ENCODE measurements around the gene TTC21B. TPM values are rescaled to one million over a fixed set of nuclear protein-coding genes. Genes with fewer than 3 reads are reported as not detected.

TTC21B gene
- total and polyA plus RNA-seq, 8 donors: 5.4 to 14.7 (median 9.2) TPM

DNA sequence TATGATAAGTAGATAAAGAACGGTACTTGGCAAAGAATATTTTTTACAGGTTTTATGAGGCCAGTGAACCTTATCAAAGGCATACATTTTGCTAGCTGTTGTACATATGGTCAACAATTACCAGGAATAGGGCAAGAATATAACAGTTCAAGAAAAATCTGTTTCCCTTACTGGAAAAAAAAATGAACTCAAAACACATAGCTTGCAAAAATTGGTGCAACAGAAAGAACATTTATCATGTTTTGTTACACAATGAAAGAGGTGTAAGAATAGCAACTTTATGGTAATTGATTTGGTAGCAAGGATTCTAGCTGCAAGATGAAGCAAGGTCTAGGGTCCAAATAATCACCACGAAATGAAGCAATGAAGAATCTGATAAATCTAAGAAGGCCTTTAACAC lies 41.6 kb downstream of the TTC21B start:
- no peaks in the 10 kb centered on the region for H3K27me3 ChIP-seq
- no peaks in the 10 kb centered on the region for H3K9me3 ChIP-seq
- WGBS, 2 donors: 67 to 73% methylated on average over 2 of the region's 2 CpGs
- TF ChIP-seq, protein P1, sequence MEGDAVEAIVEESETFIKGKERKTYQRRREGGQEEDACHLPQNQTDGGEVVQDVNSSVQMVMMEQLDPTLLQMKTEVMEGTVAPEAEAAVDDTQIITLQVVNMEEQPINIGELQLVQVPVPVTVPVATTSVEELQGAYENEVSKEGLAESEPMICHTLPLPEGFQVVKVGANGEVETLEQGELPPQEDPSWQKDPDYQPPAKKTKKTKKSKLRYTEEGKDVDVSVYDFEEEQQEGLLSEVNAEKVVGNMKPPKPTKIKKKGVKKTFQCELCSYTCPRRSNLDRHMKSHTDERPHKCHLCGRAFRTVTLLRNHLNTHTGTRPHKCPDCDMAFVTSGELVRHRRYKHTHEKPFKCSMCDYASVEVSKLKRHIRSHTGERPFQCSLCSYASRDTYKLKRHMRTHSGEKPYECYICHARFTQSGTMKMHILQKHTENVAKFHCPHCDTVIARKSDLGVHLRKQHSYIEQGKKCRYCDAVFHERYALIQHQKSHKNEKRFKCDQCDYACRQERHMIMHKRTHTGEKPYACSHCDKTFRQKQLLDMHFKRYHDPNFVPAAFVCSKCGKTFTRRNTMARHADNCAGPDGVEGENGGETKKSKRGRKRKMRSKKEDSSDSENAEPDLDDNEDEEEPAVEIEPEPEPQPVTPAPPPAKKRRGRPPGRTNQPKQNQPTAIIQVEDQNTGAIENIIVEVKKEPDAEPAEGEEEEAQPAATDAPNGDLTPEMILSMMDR (IDR thresholded peaks at IDR 0.05): no peak
- peaks cover 0 to 3% (median 0%) of the 10 kb centered on the region in 3 donors for H3K4me1 ChIP-seq
- no peak overlapping the region for H3K27ac ChIP-seq
- FAIRE-seq (no peak), ATAC-seq (no peak), DNase-seq (no peak)
- peaks cover 0 to 21% (median 0%) of the 10 kb centered on the region in 3 donors for H3K36me3 ChIP-seq
- intact Hi-C loops (cut with DNase I): no loop called here
- H3K4me3 ChIP-seq: no peak overlapping the region

DNA sequence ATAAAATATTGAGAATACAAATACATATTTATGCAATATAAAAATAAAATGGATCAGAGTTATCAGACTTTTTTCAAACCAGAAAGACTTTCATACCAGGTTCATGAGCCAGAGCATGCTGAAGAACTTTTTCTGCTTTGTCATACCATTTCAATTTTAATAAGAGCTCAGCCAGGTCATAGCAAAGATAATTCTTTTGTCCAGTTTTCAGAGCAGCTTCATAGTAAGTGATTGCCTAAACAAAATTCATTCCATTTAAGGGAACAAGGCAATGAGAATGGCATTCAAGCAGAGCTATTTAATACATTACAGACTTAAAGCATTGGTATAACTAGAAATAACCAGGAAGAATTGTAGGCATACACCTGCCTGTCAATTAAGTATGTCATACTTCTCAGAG lies 42.3 kb downstream of the TTC21B start:
- intact Hi-C loops (cut with DNase I): no loop called here
- Histone ChIP-seq H3K9me3 (no peaks in the 10 kb centered on the region), H3K36me3 (peaks cover 0 to 19% (median 0%) of the 10 kb centered on the region in 3 donors), H3K27me3 (no peaks in the 10 kb centered on the region), H3K4me3 (no peak overlapping the region), H3K27ac (no peak overlapping the region), H3K4me1 (peaks cover 0 to 3% (median 0%) of the 10 kb centered on the region in 3 donors)
- ATAC-seq: no peak
- DNase-seq: no peak
- FAIRE-seq: no peak
- TF ChIP-seq, protein P1 (IDR thresholded peaks at IDR 0.05): no peak

GRCh38 chr2:165909466-165909865 lies 44.1 kb downstream of the TTC21B start:
- DNase-seq (no peak), ATAC-seq (no peak), FAIRE-seq (peak; percentile 17)
- no peak overlapping the region for H3K4me3 ChIP-seq
- peaks cover 0 to 5% (median 0%) of the 10 kb centered on the region in 3 donors for H3K36me3 ChIP-seq
- WGBS, 2 donors: 28 to 36% methylated on average over 1 of the region's 1 CpG
- peaks cover 0 to 3% (median 0%) of the 10 kb centered on the region in 3 donors for H3K4me1 ChIP-seq
- intact Hi-C loops (cut with DNase I): no loop called here
- TF ChIP-seq, protein P1 (IDR thresholded peaks at IDR 0.05): no peak
- H3K27ac ChIP-seq: no peak overlapping the region
- H3K27me3 ChIP-seq: no peaks in the 10 kb centered on the region
- H3K9me3 ChIP-seq: no peaks in the 10 kb centered on the region

DNA sequence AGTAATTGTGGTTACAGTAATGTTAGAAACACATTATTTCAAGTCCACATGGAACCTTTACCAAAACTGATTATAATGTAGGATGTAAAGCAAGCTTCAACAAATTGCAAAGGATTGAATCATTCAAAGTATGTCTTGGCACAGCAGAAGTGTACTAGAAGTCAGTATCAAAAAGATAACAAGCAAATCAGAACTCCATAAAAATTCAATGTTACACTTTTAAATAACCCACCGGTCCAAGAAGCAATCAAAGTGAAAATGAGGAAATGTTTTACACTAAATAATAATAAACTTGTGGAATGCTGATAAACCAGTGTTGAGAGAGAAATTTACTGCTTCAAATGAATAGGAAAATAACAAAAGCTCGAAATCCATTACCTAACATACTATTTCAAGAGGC lies 47.7 kb downstream of the TTC21B start:
- intact Hi-C loops (cut with DNase I): no loop called here
- no peak overlapping the region for H3K27ac ChIP-seq
- H3K27me3 ChIP-seq: no peaks in the 10 kb centered on the region
- peaks cover 0 to 3% (median 0%) of the 10 kb centered on the region in 3 donors for H3K4me1 ChIP-seq
- TF ChIP-seq, protein P1 (IDR thresholded peaks at IDR 0.05): no peak
- DNase-seq (no peak), FAIRE-seq (peak; percentile 20), ATAC-seq (peak in 1 of 4 donors; percentile 30)
- WGBS, 2 donors: 46 to 56% methylated on average over 2 of the region's 2 CpGs
- H3K36me3 ChIP-seq: no peaks in the 10 kb centered on the region
- H3K9me3 ChIP-seq: no peaks in the 10 kb centered on the region
- no peak overlapping the region for H3K4me3 ChIP-seq

- ATAC-seq (no peak), FAIRE-seq (peak; percentile 5), DNase-seq (no peak)
- no peaks in the 10 kb centered on the region for H3K27me3 ChIP-seq
- H3K4me3 ChIP-seq: no peak overlapping the region
- 96% methylated on average over 1 of the region's 1 CpG for WGBS, 2 donors
- H3K36me3 ChIP-seq: no peaks in the 10 kb centered on the region
- peaks cover 0 to 3% (median 0%) of the 10 kb centered on the region in 3 donors for H3K4me1 ChIP-seq
- intact Hi-C loops (cut with DNase I): no loop called here
- no peaks in the 10 kb centered on the region for H3K9me3 ChIP-seq
- TF ChIP-seq, protein P1 (IDR thresholded peaks at IDR 0.05): no peak
- H3K27ac ChIP-seq: no peak overlapping the region
Measured at GRCh38 chr2:165905269-165905668, 48.3 kb downstream of the TTC21B start.

Measured in pancreas (tissue), 10 donors.